ENCODE measurements around the gene NCKAP5.

DNA sequence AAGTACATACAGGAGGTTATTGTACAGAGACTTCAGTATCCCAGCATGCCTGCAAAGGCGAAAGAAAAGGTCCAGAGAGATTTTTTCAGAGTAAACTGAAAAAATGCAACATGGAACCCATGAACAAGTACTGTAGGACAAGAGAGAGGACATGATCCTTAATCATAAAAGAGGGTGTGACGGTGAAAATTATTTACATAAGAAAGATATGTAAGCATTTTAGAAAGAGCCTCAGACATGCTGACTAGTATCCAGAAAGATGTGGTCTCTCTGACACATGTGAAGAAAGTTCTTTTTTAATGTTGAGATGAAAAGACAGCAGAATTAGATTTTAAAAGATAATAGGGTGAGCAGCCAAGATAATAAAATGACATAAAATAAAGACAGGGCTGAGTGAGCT is 262.0 kb downstream of the NCKAP5 start:
- TF ChIP-seq, protein P1, sequence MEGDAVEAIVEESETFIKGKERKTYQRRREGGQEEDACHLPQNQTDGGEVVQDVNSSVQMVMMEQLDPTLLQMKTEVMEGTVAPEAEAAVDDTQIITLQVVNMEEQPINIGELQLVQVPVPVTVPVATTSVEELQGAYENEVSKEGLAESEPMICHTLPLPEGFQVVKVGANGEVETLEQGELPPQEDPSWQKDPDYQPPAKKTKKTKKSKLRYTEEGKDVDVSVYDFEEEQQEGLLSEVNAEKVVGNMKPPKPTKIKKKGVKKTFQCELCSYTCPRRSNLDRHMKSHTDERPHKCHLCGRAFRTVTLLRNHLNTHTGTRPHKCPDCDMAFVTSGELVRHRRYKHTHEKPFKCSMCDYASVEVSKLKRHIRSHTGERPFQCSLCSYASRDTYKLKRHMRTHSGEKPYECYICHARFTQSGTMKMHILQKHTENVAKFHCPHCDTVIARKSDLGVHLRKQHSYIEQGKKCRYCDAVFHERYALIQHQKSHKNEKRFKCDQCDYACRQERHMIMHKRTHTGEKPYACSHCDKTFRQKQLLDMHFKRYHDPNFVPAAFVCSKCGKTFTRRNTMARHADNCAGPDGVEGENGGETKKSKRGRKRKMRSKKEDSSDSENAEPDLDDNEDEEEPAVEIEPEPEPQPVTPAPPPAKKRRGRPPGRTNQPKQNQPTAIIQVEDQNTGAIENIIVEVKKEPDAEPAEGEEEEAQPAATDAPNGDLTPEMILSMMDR (IDR thresholded peaks at IDR 0.05 in 8 of 11, conservative IDR thresholded peaks at IDR 0.05 in 3 of 11), result no peak
- no peak for TF ChIP-seq POLR2AphosphoS5 (IDR thresholded peaks at IDR 0.05)

Data from spleen (tissue), 7 donors.